ENCODE data around the gene PLP1. TPM values are rescaled to one million over a fixed set of nuclear protein-coding genes. Genes with fewer than 3 reads are reported as not detected.

Gene PLP1
- total and polyA plus RNA-seq, 5 donors = 14.0 to 33.0 (median 25.9) TPM

DNA sequence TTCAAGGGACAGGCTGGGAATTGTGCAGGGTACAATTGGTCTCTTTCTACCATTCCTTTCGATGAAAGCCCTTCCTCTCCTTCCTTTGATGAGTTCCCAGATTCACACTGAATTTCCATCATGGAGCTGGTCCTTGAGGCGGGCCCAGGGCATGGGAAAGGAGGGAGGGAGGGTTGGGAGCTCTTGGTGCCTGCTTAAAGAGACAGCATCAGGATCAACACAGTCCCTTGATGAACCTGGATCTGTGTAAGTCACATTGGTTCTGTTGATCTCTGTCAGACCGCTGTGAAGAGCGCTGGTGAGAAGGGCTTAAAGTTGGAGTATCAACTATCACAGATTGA is 4.4 kb downstream of the PLP1 start:
- Histone ChIP-seq H3K4me3 (ENCODE audit: low read length) (no peak overlapping the region), H3K9me3 (ENCODE audit: control insufficient read depth, low read length) (no peaks in the 10 kb centered on the region), H3K4me1 (ENCODE audit: control insufficient read depth, insufficient read depth, low read length) (no peaks in the 10 kb centered on the region), H3K27ac (ENCODE audit: low read length) (no peak overlapping the region), H3K27me3 (ENCODE audit: control insufficient read depth, insufficient read depth) (no peaks in the 10 kb centered on the region)
- WGBS = 84% methylated on average over 4 of the region's 4 CpGs
- DNase-seq = no peak
- intact Hi-C loops (cut with DNase I) = no loop called here
- no peak for ATAC-seq

DNA sequence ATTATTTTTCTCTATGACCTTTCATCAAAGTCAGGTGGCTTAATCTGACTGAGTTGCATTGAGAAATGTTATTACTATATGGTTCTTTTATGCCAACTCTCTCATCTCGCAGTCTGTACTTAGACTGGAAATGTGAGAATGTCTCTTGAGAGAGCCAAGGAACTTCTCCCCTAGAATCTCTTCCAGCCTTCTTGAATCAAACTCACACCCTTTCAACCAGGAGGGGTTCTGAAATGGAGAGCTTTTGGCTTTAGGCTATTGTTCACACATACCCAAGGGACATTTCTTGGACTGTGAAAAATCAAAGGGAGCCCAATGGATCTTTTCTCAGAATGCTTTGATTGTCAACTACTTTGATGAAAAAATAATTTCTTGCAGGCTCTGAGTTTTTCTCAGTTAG is 5.1 kb downstream of the PLP1 start:
- Histone ChIP-seq H3K9me3 (ENCODE audit: control insufficient read depth, low read length) (no peaks in the 10 kb centered on the region), H3K4me3 (ENCODE audit: low read length) (no peak overlapping the region), H3K4me1 (ENCODE audit: control insufficient read depth, insufficient read depth, low read length) (no peaks in the 10 kb centered on the region), H3K27me3 (ENCODE audit: control insufficient read depth, insufficient read depth) (no peaks in the 10 kb centered on the region), H3K27ac (ENCODE audit: low read length) (no peak overlapping the region)
- intact Hi-C loops (cut with DNase I) = no loop called here
- DNase-seq (no peak), ATAC-seq (no peak)
- 81% methylated on average over 1 of the region's 1 CpG for WGBS

DNA sequence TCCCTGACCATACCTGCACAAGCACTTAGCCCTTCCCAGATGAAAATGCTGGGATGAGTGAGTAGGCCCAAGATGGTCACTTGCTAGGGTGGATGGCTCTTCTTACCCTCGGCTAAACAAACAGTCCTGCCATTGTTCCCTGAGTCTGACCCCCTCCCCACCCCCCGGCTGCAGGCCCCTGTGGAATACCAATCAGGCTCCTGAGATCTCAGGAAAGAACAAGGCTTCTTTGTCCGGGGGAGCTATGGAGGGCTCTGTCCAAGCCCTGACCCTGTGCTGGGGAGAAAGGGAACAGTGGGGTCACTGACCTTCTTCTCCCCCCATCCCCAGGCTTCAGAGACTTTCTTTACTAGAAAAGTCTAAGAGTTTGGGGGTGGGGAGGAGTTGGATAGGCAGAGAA is 6.0 kb downstream of the PLP1 start:
- no peaks in the 10 kb centered on the region for H3K27me3 ChIP-seq (ENCODE audit: control insufficient read depth, insufficient read depth)
- intact Hi-C loops (cut with DNase I) = no loop called here
- H3K4me3 ChIP-seq (ENCODE audit: low read length) = no peak overlapping the region
- no peaks in the 10 kb centered on the region for H3K4me1 ChIP-seq (ENCODE audit: control insufficient read depth, insufficient read depth, low read length)
- no peak for ATAC-seq
- no peak overlapping the region for H3K27ac ChIP-seq (ENCODE audit: low read length)
- DNase-seq = no peak
- H3K9me3 ChIP-seq (ENCODE audit: control insufficient read depth, low read length) = no peaks in the 10 kb centered on the region
- 55% methylated on average over 3 of the region's 3 CpGs for WGBS

DNA sequence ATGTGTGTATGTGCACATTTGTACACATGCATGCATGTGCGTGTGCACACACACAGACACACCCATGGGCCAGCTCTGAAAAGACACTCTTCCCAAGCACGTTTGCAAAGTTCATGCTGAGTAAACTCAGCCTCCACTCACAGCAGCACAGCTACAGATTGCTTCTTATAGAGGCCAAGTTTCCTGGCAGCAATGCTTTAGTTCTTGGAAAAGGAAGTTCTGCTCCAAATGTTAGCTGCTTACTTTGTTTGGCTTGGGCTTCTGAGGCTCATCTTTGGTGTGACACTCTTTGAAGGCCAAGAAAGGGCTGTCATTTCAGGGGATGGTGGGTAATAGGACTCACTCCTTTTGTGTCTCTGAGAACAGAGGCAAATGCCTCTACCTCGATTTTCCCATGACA is 6.6 kb downstream of the PLP1 start:
- no peak for ATAC-seq
- Histone ChIP-seq H3K4me3 (ENCODE audit: low read length) (no peak overlapping the region), H3K27ac (ENCODE audit: low read length) (no peak overlapping the region), H3K9me3 (ENCODE audit: control insufficient read depth, low read length) (no peaks in the 10 kb centered on the region), H3K4me1 (ENCODE audit: control insufficient read depth, insufficient read depth, low read length) (no peaks in the 10 kb centered on the region), H3K27me3 (ENCODE audit: control insufficient read depth, insufficient read depth) (no peaks in the 10 kb centered on the region)
- WGBS = 36% methylated on average over 3 of the region's 3 CpGs
- intact Hi-C loops (cut with DNase I) = no loop called here
- no peak for DNase-seq

DNA sequence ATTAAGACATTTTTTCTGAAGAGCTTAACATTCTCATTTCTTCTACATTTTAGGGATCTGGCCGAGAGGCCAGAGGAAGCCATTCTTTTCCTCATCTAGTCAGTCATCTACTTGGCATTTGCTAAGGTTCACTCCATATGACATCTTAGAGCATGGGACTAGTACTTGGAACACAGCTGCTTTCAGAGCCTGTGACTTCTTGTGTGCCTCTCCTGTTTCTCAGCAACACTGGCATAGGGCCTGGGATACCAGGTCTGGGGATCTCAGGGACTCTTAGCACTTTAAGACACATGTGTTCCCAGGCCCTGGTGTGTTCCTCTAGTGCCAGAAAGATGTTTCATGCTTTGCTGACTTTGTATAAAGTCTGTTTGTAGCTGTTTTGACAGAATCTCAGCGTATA is 7.3 kb downstream of the PLP1 start:
- 67% methylated on average over 2 of the region's 2 CpGs for WGBS

DNA sequence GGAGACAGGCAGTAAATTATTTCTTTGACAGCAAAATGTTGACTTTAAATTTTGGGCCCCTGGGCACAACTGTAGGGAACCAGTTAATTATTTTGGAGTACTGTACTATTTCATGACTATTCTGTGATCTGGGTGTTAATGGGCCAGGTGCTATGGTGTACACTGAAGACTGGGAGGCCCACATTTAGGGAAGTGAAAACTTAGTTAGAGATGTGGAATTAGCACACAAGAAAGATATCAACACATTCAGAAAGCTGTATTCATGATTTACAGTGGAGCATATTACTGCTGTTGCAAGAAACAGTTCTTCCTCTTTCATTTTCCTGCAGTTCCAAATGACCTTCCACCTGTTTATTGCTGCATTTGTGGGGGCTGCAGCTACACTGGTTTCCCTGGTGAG is 12.4 kb downstream of the PLP1 start:
- ATAC-seq = no peak
- no peak for DNase-seq
- Histone ChIP-seq H3K27me3 (ENCODE audit: control insufficient read depth, insufficient read depth) (no peaks in the 10 kb centered on the region), H3K27ac (ENCODE audit: low read length) (no peak overlapping the region), H3K4me1 (ENCODE audit: control insufficient read depth, insufficient read depth, low read length) (no peaks in the 10 kb centered on the region), H3K9me3 (ENCODE audit: control insufficient read depth, low read length) (no peaks in the 10 kb centered on the region), H3K4me3 (ENCODE audit: low read length) (no peak overlapping the region)
- intact Hi-C loops (cut with DNase I) = no loop called here

More for the DNA sequence above, 7.3 kb downstream of the PLP1 start:
- DNase-seq (no peak), ATAC-seq (peak; percentile 29 to 31)
- no peaks in the 10 kb centered on the region for H3K4me1 ChIP-seq (ENCODE audit: control insufficient read depth, insufficient read depth, low read length)
- no peak overlapping the region for H3K27ac ChIP-seq (ENCODE audit: low read length)
- H3K27me3 ChIP-seq (ENCODE audit: control insufficient read depth, insufficient read depth) = no peaks in the 10 kb centered on the region
- no peak overlapping the region for H3K4me3 ChIP-seq (ENCODE audit: low read length)
- intact Hi-C loops (cut with DNase I) = no loop called here
- no peaks in the 10 kb centered on the region for H3K9me3 ChIP-seq (ENCODE audit: control insufficient read depth, low read length)

DNA sequence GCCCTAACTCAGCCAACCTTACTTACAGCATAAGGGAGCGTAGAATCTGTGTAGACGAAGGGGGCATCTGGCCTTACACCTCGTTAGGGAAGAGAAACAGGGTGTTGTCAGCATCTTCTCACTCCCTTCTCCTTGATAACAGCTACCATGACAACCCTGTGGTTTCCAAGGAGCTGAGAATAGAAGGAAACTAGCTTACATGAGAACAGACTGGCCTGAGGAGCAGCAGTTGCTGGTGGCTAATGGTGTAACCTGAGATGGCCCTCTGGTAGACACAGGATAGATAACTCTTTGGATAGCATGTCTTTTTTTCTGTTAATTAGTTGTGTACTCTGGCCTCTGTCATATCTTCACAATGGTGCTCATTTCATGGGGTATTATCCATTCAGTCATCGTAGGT is 14.6 kb downstream of the PLP1 start:
- no peak overlapping the region for H3K4me3 ChIP-seq (ENCODE audit: low read length)
- no peaks in the 10 kb centered on the region for H3K27me3 ChIP-seq (ENCODE audit: control insufficient read depth, insufficient read depth)
- H3K27ac ChIP-seq (ENCODE audit: low read length) = no peak overlapping the region
- H3K4me1 ChIP-seq (ENCODE audit: control insufficient read depth, insufficient read depth, low read length) = no peaks in the 10 kb centered on the region
- 76% methylated on average over 4 of the region's 4 CpGs for WGBS
- intact Hi-C loops (cut with DNase I) = no loop called here
- DNase-seq (no peak), ATAC-seq (no peak)
- no peaks in the 10 kb centered on the region for H3K9me3 ChIP-seq (ENCODE audit: control insufficient read depth, low read length)

DNA sequence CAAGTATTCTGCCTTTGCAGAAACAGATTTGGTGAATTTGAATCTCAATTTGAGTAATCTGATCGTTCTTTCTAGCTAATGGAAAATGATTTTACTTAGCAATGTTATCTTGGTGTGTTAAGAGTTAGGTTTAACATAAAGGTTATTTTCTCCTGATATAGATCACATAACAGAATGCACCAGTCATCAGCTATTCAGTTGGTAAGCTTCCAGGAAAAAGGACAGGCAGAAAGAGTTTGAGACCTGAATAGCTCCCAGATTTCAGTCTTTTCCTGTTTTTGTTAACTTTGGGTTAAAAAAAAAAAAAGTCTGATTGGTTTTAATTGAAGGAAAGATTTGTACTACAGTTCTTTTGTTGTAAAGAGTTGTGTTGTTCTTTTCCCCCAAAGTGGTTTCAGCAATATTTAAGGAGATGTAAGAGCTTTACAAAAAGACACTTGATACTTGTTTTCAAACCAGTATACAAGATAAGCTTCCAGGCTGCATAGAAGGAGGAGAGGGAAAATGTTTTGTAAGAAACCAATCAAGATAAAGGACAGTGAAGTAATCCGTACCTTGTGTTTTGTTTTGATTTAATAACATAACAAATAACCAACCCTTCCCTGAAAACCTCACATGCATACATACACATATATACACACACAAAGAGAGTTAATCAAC is 15.3 kb downstream of the PLP1 start:
- ATAC-seq (no peak), DNase-seq (no peak)
- intact Hi-C loops (cut with DNase I) = no loop called here
- Histone ChIP-seq H3K27ac (ENCODE audit: low read length) (no peak overlapping the region), H3K4me1 (ENCODE audit: control insufficient read depth, insufficient read depth, low read length) (no peaks in the 10 kb centered on the region), H3K27me3 (ENCODE audit: control insufficient read depth, insufficient read depth) (no peaks in the 10 kb centered on the region), H3K4me3 (ENCODE audit: low read length) (no peak overlapping the region), H3K9me3 (ENCODE audit: control insufficient read depth, low read length) (no peaks in the 10 kb centered on the region)
- 64% methylated on average over 2 of the region's 2 CpGs for WGBS

DNA sequence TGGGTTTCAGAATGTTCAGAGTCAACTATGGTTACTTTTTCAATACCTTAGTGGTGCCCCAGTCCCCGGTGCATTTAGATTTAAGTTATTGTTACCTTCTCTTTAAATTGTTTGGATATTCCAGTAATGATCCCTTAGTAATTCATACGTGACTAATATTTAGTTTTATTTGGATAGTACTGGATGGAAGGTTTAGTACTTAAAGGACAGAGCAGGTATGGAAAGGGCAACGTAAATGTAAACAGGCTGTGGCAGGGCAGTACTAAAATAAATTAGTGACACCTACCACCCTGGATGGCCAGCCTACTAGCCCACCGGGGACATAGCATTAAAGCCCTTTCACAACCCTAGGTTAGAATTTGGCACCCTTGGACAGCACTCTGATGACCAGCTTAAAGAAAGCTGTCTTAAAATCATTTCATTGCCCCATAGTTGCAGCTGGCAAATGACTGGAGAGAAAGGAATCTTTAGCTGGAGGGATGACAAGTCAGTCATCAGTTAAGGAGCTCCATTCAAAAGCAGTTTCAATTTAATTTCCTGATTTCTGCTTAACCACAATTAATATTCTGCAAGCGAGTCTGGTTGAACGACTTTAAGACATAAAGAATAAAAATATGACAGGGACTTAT is 16.4 kb downstream of the PLP1 start:
- DNase-seq = no peak
- no peaks in the 10 kb centered on the region for H3K9me3 ChIP-seq (ENCODE audit: control insufficient read depth, low read length)
- 78% methylated on average over 6 of the region's 6 CpGs for WGBS
- H3K4me1 ChIP-seq (ENCODE audit: control insufficient read depth, insufficient read depth, low read length) = no peaks in the 10 kb centered on the region
- ATAC-seq = peak in 1 of 2 donors; percentile 20
- H3K4me3 ChIP-seq (ENCODE audit: low read length) = no peak overlapping the region
- H3K27ac ChIP-seq (ENCODE audit: low read length) = no peak overlapping the region
- intact Hi-C loops (cut with DNase I) = no loop called here
- no peaks in the 10 kb centered on the region for H3K27me3 ChIP-seq (ENCODE audit: control insufficient read depth, insufficient read depth)

DNA sequence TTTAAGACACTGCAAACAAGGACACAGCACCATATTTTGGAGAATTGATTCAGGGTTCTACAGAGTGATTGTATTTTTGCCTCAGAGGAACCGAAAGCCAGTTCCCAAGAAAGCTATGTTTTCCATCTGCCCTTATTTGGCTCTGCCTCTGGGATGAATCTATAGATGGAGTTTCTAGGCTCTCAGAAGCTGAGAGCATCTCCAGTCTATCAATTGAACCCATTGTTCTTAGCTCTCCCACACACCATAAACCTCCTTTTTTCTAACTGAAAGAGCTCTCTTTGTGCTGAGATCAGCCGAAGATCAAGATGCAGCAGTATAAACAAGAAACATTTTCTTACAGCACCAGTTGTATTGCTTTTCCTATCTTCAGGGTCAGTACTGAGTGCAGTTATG is 16.9 kb downstream of the PLP1 start:
- H3K4me3 ChIP-seq (ENCODE audit: low read length) = no peak overlapping the region
- no peak overlapping the region for H3K27ac ChIP-seq (ENCODE audit: low read length)
- 63% methylated on average over 2 of the region's 2 CpGs for WGBS
- H3K4me1 ChIP-seq (ENCODE audit: control insufficient read depth, insufficient read depth, low read length) = no peaks in the 10 kb centered on the region
- intact Hi-C loops (cut with DNase I) = no loop called here
- ATAC-seq (no peak), DNase-seq (no peak)
- no peaks in the 10 kb centered on the region for H3K9me3 ChIP-seq (ENCODE audit: control insufficient read depth, low read length)
- no peaks in the 10 kb centered on the region for H3K27me3 ChIP-seq (ENCODE audit: control insufficient read depth, insufficient read depth)

DNA sequence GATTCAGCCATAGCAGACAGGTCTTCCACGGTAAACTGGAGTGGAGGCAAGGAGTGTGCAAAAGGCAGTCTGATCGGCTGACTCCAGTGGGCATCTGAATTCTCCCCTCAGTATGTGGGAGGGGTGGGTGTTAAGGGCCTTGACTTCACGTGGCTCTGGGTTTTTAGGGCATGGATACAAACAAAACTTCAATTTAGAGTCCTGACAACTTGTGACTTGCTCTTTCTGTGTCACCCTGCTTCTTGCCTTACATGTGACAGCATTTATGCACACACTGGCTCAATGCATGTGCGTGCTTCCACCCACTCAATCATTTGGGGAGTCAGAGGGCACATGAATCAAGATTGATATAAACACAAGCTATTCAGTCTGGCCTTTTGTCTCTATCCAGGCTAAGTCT is 17.5 kb downstream of the PLP1 start:
- Histone ChIP-seq H3K27ac (ENCODE audit: low read length) (no peak overlapping the region), H3K27me3 (ENCODE audit: control insufficient read depth, insufficient read depth) (no peaks in the 10 kb centered on the region), H3K9me3 (ENCODE audit: control insufficient read depth, low read length) (no peaks in the 10 kb centered on the region), H3K4me1 (ENCODE audit: control insufficient read depth, insufficient read depth, low read length) (no peaks in the 10 kb centered on the region), H3K4me3 (ENCODE audit: low read length) (no peak overlapping the region)
- DNase-seq = no peak
- 60% methylated on average over 4 of the region's 4 CpGs for WGBS
- ATAC-seq = no peak
- intact Hi-C loops (cut with DNase I) = no loop called here

DNA sequence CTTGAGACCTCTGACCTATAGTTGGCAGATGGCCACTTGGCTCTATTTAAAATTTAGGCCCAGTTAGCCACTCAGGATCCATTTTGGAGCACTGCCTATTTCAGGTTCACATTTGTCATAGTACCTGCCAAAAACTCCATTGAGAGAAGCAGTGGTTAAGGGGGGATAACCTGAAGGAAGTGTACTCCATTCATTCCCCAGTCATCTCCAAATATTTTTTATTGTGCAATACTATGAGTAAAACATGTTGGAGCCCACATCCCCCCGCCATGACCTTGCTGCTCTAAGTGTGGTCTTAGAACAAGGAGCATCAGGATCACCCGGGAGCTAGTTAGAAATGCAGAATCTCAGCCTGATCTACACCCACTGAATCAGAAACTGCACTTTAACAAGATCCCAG is 21.1 kb downstream of the PLP1 start:
- ATAC-seq (no peak), DNase-seq (no peak)
- Histone ChIP-seq H3K27ac (ENCODE audit: low read length) (no peak overlapping the region), H3K27me3 (ENCODE audit: control insufficient read depth, insufficient read depth) (no peaks in the 10 kb centered on the region), H3K9me3 (ENCODE audit: control insufficient read depth, low read length) (no peaks in the 10 kb centered on the region), H3K4me1 (ENCODE audit: control insufficient read depth, insufficient read depth, low read length) (no peaks in the 10 kb centered on the region), H3K4me3 (ENCODE audit: low read length) (no peak overlapping the region)
- intact Hi-C loops (cut with DNase I) = no loop called here
- WGBS = 90% methylated on average over 2 of the region's 2 CpGs

Data from right cardiac atrium (tissue), 5 donors.